ENCODE data around the gene IL17RD. TPM values are rescaled to one million over a fixed set of nuclear protein-coding genes. Genes with fewer than 3 reads are reported as not detected.

IL17RD gene
- total RNA-seq, 1 donor from 2014 or later: 3.4 TPM

GRCh38 chr3:57076422-57076951 lies 88.7 kb downstream of the IL17RD start:
- no peaks in the 10 kb centered on the region for H3K9me3 ChIP-seq
- H3K36me3 ChIP-seq: no peaks in the 10 kb centered on the region
- TF ChIP-seq, protein P1, sequence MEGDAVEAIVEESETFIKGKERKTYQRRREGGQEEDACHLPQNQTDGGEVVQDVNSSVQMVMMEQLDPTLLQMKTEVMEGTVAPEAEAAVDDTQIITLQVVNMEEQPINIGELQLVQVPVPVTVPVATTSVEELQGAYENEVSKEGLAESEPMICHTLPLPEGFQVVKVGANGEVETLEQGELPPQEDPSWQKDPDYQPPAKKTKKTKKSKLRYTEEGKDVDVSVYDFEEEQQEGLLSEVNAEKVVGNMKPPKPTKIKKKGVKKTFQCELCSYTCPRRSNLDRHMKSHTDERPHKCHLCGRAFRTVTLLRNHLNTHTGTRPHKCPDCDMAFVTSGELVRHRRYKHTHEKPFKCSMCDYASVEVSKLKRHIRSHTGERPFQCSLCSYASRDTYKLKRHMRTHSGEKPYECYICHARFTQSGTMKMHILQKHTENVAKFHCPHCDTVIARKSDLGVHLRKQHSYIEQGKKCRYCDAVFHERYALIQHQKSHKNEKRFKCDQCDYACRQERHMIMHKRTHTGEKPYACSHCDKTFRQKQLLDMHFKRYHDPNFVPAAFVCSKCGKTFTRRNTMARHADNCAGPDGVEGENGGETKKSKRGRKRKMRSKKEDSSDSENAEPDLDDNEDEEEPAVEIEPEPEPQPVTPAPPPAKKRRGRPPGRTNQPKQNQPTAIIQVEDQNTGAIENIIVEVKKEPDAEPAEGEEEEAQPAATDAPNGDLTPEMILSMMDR (IDR thresholded peaks at IDR 0.05): no peak
- DNase-seq (ENCODE audit: low spot score in 2 of 2): no peak
- H3K27me3 ChIP-seq: no peaks in the 10 kb centered on the region
- peaks cover 3 to 8% of the 10 kb centered on the region in 2 donors for H3K4me1 ChIP-seq
- H3K27ac ChIP-seq: no peak overlapping the region
- no peak overlapping the region for H3K4me3 ChIP-seq
- intact Hi-C loops (cut with DNase I): no loop called here

DNA sequence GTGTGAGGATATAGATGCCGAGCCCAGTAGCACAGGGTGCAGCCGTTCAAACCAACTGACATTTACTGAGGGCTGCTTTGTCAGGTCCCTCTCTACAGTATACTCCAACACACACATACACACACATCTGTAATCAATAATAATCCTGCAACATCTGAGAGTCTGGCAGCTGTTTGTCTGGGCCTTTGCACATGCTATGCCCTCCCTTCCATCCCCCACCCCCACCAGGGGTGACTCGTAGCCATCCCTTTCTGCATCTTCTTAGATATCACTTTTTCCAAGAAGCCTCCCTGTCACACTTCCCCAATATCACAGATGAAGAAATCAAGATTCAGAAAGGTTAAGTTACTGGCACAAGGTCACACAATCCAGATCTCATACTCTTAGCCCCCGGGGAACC lies 91.0 kb downstream of the IL17RD start:
- H3K36me3 ChIP-seq: no peaks in the 10 kb centered on the region
- no peaks in the 10 kb centered on the region for H3K9me3 ChIP-seq
- H3K4me1 ChIP-seq: peaks cover 0 to 5% of the 10 kb centered on the region in 2 donors
- DNase-seq (ENCODE audit: low spot score in 2 of 2): no peak
- intact Hi-C loops (cut with DNase I): no loop called here
- H3K4me3 ChIP-seq: no peak overlapping the region
- H3K27me3 ChIP-seq: no peaks in the 10 kb centered on the region
- TF ChIP-seq, protein P1 (IDR thresholded peaks at IDR 0.05): no peak
- no peak overlapping the region for H3K27ac ChIP-seq

- no peaks in the 10 kb centered on the region for H3K36me3 ChIP-seq
- TF ChIP-seq, protein P1 (IDR thresholded peaks at IDR 0.05): no peak
- no peaks in the 10 kb centered on the region for H3K9me3 ChIP-seq
- no peaks in the 10 kb centered on the region for H3K27me3 ChIP-seq
- intact Hi-C loops (cut with DNase I): no loop called here
- H3K27ac ChIP-seq: no peak overlapping the region
- peaks cover under 1 to 3% of the 10 kb centered on the region in 2 donors for H3K4me1 ChIP-seq
- H3K4me3 ChIP-seq: no peak overlapping the region
- DNase-seq (ENCODE audit: low spot score in 2 of 2): no peak
Measured at GRCh38 chr3:57073628-57074027, 91.5 kb downstream of the IL17RD start.

DNA sequence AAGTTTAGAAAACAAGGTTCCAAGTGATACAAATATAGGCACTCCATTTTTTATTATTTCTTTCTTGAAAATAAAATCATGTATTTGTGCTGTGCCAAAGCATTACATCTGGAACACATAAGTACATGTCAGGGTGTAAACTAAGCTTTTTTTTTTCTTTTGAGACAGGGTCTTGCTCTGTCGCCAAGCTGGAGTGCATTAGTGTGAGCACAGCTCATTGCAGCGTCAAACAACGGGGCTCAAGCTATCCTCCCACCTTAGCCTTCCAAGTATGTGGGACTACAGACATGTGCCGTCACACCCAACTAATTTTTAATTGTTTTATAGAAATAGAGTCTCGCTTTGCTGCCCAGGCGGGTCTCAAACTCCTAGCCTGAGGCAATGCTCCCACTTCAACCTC lies 95.7 kb downstream of the IL17RD start:
- no peak for DNase-seq (ENCODE audit: low spot score in 2 of 2)
- Histone ChIP-seq H3K27ac (peak overlapping the region in 1 of 2 donors; percentile 56), H3K4me1 (peaks cover 0 to 12% of the 10 kb centered on the region in 2 donors), H3K4me3 (no peak overlapping the region), H3K36me3 (no peaks in the 10 kb centered on the region), H3K27me3 (no peaks in the 10 kb centered on the region), H3K9me3 (no peaks in the 10 kb centered on the region)
- TF ChIP-seq, protein P1 (IDR thresholded peaks at IDR 0.05): no peak
- intact Hi-C loops (cut with DNase I): no loop called here

GRCh38 chr3:57068437-57069089 lies 96.6 kb downstream of the IL17RD start:
- intact Hi-C loops (cut with DNase I): no loop called here
- H3K27ac ChIP-seq: peak overlapping the region; percentile 27 to 56
- TF ChIP-seq, protein P1 (IDR thresholded peaks at IDR 0.05): no peak
- DNase-seq (ENCODE audit: low spot score in 2 of 2): peak; percentile 24 to 82
- H3K9me3 ChIP-seq: no peaks in the 10 kb centered on the region
- H3K27me3 ChIP-seq: no peaks in the 10 kb centered on the region
- no peak overlapping the region for H3K4me3 ChIP-seq
- peaks cover 0 to 12% of the 10 kb centered on the region in 2 donors for H3K4me1 ChIP-seq
- H3K36me3 ChIP-seq: no peaks in the 10 kb centered on the region

All from ascending aorta (tissue), 2 donors.